Measurements from ENCODE around the gene ZEB2. TPM values are rescaled to one million over a fixed set of nuclear protein-coding genes. Genes with fewer than 3 reads are reported as not detected.

Gene ZEB2
- total RNA-seq, 5 donors from 2014 or later (not counting 1 experiment from before 2014, with no cell fraction given) = 8.9 to 106 (median 23.7) TPM

DNA sequence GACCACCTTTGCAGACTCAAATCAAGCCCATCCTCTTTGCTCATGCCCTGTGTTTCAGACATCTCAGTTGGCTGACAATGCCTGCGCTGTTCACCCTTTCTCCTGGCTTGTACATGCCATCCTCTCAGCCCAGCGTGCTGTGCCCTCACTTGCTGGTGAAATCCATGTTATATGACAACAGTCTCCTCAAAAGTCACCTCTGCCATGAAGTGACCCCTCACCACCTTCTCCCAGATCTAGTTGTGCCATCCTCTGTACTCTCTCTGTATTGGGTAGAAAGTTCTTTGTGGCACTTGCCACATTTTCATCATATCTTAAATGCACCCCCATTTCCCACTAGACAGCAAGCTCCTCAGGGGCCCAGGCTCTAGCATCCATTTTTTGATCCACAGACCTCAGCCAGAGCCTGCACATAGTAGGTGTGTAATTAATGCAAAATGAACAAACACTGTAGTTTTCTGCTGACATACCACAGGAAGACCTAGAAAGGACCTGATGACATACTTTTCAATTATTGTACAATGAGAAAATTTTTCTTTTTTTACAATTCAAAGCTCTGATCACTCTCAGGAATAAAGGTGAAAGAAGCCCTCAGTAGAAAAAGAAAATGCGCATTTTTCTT is 22.8 kb downstream of the ZEB2 start:
- Histone ChIP-seq H3K36me3 (ENCODE audit: control insufficient read depth in 2 of 2, extremely low read depth in 1 of 2, insufficient read depth in 1 of 2, low read length in 1 of 2) (no peaks in the 10 kb centered on the region), H3K4me1 (ENCODE audit: control insufficient read depth in 1 of 2, extremely low read depth in 1 of 2, insufficient read depth in 2 of 2, low read length in 2 of 2) (peaks cover 0 to 4% of the 10 kb centered on the region in 2 experiments), H3K4me3 (ENCODE audit: control insufficient read depth in 1 of 2, extremely low read depth in 1 of 2, low read length in 1 of 2) (no peak overlapping the region), H3K27ac (ENCODE audit: low read length) (no peak overlapping the region), H3K9me3 (no peaks in the 10 kb centered on the region), H3K27me3 (replicated peaks in 1 of 2; ENCODE audit: control insufficient read depth in 2 of 2, extremely low read depth in 1 of 2, insufficient read depth in 2 of 2, low read length in 1 of 2) (no peaks in the 10 kb centered on the region)
- POLR2A ChIA-PET = interaction anchor here in 1 of 2 donors (0.6 kb wide), 1 partner anchor 691 kb away, joined by 3 read pairs; no protein-coding TSS in a partner anchor
- no peak for DNase-seq
- Mint-ChIP-seq H3K9me3 (no peaks in the 10 kb centered on the region), H3K4me3 (no peak overlapping the region), H3K36me3 (no peaks in the 10 kb centered on the region), H3K27me3 (peaks cover 0 to 4% of the 10 kb centered on the region in 2 donors), H3K4me1 (peaks cover 0 to 28% (median 0%) of the 10 kb centered on the region in 3 donors), H3K27ac (no peak overlapping the region)
- CTCF ChIA-PET = no interaction called here
- ATAC-seq (replicated peaks in 1 of 4) = no peak
- WGBS (ENCODE audit: insufficient coverage) = 91% methylated on average over 2 of the region's 3 CpGs

DNA sequence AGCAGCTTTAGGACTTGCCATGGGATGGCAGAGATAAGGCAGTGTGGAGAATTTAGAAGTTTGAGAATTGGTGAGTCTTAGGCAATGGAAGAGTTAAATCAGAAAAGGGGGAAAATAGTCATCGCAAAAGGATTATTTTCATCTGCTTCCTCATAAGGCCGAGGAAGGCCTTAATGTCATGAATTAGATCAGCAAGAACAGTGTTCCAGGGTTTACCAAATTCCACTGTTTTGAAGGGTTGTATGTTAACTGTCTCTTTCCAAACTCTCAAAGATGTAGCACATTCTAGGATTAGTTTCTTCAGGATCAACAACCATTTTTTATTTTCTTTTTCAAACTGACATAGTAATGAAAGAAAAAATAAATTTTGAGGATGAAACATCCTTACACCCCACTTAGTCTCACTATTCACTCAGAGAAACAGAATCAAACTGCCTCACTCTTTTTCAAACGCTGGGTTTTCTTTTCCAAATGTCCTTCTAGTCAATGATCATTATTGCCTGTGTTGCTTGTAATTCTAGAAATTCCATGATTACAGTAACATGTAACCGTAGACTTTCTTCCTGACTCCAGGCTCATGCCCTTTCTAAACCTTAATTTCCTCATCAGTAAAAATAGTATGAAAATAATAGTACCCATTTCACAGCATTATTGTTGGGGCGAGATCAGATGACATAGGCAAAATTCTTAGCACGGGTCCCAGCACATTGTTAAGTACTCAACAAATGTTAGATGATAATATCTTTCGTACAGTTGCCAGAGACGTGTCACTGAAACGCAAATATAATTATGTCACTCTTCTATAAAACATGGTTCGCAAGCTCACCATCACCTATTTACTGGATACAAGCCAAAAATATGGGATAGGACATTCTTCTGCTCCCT is 23.6 kb downstream of the ZEB2 start:
- H3K9me3 Mint-ChIP-seq = no peaks in the 10 kb centered on the region
- H3K4me3 Mint-ChIP-seq = no peak overlapping the region
- no peaks in the 10 kb centered on the region for H3K36me3 Mint-ChIP-seq
- H3K9me3 ChIP-seq = no peaks in the 10 kb centered on the region
- DNase-seq (no peak), ATAC-seq (replicated peaks in 1 of 4) (no peak)
- H3K4me1 ChIP-seq (ENCODE audit: control insufficient read depth in 1 of 2, extremely low read depth in 1 of 2, insufficient read depth in 2 of 2, low read length in 2 of 2) = peaks cover 0 to 4% of the 10 kb centered on the region in 2 experiments
- CTCF ChIA-PET = no interaction called here
- H3K27me3 Mint-ChIP-seq = peaks cover 0 to 4% of the 10 kb centered on the region in 2 donors
- H3K36me3 ChIP-seq (ENCODE audit: control insufficient read depth in 2 of 2, extremely low read depth in 1 of 2, insufficient read depth in 1 of 2, low read length in 1 of 2) = no peaks in the 10 kb centered on the region
- H3K27ac Mint-ChIP-seq = peak overlapping the region in 1 of 2 donors; percentile 10
- POLR2A ChIA-PET = no interaction called here
- 100% methylated on average over 5 of the region's 10 CpGs for WGBS (ENCODE audit: insufficient coverage)
- H3K4me1 Mint-ChIP-seq = peaks cover 0 to 34% (median 0%) of the 10 kb centered on the region in 3 donors
- no peak overlapping the region for H3K4me3 ChIP-seq (ENCODE audit: control insufficient read depth in 1 of 2, extremely low read depth in 1 of 2, low read length in 1 of 2)
- peak overlapping the region; percentile 1 for H3K27ac ChIP-seq (ENCODE audit: low read length)
- no peaks in the 10 kb centered on the region for H3K27me3 ChIP-seq (replicated peaks in 1 of 2; ENCODE audit: control insufficient read depth in 2 of 2, extremely low read depth in 1 of 2, insufficient read depth in 2 of 2, low read length in 1 of 2)

DNA sequence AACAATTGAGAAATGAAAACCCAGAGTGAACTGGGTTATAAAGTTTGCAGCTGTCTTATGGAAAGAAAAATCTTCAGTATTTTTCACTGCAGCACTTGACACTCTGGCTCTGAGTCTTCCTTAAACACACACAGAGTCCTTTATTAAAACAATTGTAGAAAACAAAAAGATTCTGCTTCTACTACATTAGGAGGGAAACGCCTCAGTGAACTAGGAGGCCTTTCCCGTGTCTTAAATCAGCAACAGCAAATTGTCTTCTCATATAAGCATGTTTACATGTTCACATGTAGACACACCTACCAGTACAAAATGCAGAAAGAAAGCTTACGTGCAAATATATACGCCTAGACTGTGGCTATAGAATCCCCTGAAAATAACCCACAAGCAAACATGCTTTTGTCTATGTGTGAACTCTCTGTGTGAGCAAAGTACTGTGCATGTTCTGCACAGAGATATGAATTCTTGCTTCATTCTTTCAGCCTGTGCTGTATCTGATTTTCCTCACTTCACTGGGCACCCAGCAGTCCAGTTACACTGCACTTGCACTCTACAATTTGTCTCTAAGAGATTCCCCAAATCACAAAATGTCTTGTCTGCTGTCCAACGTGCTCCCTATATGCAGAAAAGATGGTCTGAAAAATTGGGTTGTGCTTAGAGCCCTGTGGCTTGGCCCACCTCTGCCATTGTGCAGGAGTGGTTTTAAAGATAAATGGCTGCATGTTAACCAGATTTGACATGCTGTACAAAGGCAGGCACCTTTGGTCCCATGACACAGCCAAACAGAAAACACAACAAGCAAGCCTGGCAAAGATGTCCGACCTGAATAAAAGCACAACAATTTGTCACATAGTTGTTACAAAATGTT is 24.5 kb downstream of the ZEB2 start:
- H3K4me3 Mint-ChIP-seq = no peak overlapping the region
- peak overlapping the region in 1 of 2 donors; percentile 7 for H3K27ac Mint-ChIP-seq
- ATAC-seq (replicated peaks in 1 of 4) (no peak), DNase-seq (no peak)
- H3K36me3 Mint-ChIP-seq = no peaks in the 10 kb centered on the region
- ChIA-PET CTCF (no interaction called here), POLR2A (interaction anchor here (0.5 to 0.7 kb wide), 2 partner anchors 17 to 137 kb away, joined by 3 to 5 read pairs; no protein-coding TSS in a partner anchor)
- WGBS (ENCODE audit: insufficient coverage) = no CpG with 5 or more reads among the region's 6 CpGs
- Histone ChIP-seq H3K36me3 (ENCODE audit: control insufficient read depth in 2 of 2, extremely low read depth in 1 of 2, insufficient read depth in 1 of 2, low read length in 1 of 2) (no peaks in the 10 kb centered on the region), H3K4me3 (ENCODE audit: control insufficient read depth in 1 of 2, extremely low read depth in 1 of 2, low read length in 1 of 2) (no peak overlapping the region), H3K27ac (ENCODE audit: low read length) (peak overlapping the region; percentile 1), H3K9me3 (no peaks in the 10 kb centered on the region), H3K27me3 (replicated peaks in 1 of 2; ENCODE audit: control insufficient read depth in 2 of 2, extremely low read depth in 1 of 2, insufficient read depth in 2 of 2, low read length in 1 of 2) (no peaks in the 10 kb centered on the region), H3K4me1 (ENCODE audit: control insufficient read depth in 1 of 2, extremely low read depth in 1 of 2, insufficient read depth in 2 of 2, low read length in 2 of 2) (peaks cover 0 to 10% of the 10 kb centered on the region in 2 experiments)
- no peaks in the 10 kb centered on the region for H3K9me3 Mint-ChIP-seq
- peaks cover 0 to 4% of the 10 kb centered on the region in 2 donors for H3K27me3 Mint-ChIP-seq
- H3K4me1 Mint-ChIP-seq = peaks cover 0 to 39% (median 2%) of the 10 kb centered on the region in 3 donors

DNA sequence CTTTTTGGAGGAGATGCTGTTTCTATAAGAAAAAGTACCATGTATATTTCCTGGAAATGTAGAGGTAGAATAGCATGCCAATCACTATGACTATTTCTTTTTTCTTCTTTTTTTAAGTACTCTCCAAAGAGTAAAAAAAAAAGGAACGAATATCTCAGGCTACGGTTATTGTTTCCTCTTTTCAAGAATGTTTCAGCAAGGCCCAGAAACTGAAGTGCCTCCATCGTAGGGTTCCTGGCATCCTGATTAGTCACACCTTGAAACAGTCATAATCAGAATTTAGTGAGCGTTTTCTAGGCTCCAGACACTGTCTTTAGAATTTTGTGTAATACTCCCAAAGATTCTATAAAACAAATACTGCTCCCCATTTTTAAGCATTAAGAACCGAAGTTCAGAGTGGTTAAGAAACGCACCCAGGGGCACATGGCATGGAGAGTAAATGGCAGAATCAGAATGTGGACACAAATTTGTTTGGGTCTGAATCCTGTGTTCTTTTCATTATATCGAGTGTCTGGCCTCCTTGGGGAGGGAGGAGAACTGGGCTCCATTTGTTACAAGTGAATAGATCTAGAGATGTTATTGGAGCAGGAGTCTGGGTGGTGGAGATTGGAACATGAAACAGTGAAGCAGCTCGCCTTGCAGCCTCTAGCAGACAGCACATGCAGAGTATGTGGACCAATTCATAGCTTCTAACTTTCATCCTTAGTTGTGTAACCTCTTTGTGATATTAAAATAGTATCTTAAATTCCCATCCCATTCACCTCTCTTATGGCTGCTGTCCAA is 26.7 kb downstream of the ZEB2 start:
- Mint-ChIP-seq H3K36me3 (no peaks in the 10 kb centered on the region), H3K27me3 (no peaks in the 10 kb centered on the region), H3K4me1 (peaks cover 0 to 48% (median 6%) of the 10 kb centered on the region in 3 donors), H3K9me3 (no peaks in the 10 kb centered on the region), H3K4me3 (no peak overlapping the region), H3K27ac (no peak overlapping the region)
- Histone ChIP-seq H3K4me1 (ENCODE audit: control insufficient read depth in 1 of 2, extremely low read depth in 1 of 2, insufficient read depth in 2 of 2, low read length in 2 of 2) (peaks cover 0 to 17% of the 10 kb centered on the region in 2 experiments), H3K27ac (ENCODE audit: low read length) (no peak overlapping the region), H3K27me3 (replicated peaks in 1 of 2; ENCODE audit: control insufficient read depth in 2 of 2, extremely low read depth in 1 of 2, insufficient read depth in 2 of 2, low read length in 1 of 2) (no peaks in the 10 kb centered on the region), H3K9me3 (no peaks in the 10 kb centered on the region), H3K36me3 (ENCODE audit: control insufficient read depth in 2 of 2, extremely low read depth in 1 of 2, insufficient read depth in 1 of 2, low read length in 1 of 2) (no peaks in the 10 kb centered on the region), H3K4me3 (ENCODE audit: control insufficient read depth in 1 of 2, extremely low read depth in 1 of 2, low read length in 1 of 2) (no peak overlapping the region)
- DNase-seq (no peak), ATAC-seq (replicated peaks in 1 of 4) (no peak)
- ChIA-PET POLR2A (interaction anchor here (0.6 kb wide), 2 partner anchors 33 to 111 kb away, joined by 3 to 5 read pairs; no protein-coding TSS in a partner anchor), CTCF (interaction anchor here in 1 of 2 donors (0.6 kb wide), 1 partner anchor 10 kb away, joined by 4 read pairs; no protein-coding TSS in a partner anchor)
- WGBS (ENCODE audit: insufficient coverage) = 49% methylated on average over 6 of the region's 8 CpGs

DNA sequence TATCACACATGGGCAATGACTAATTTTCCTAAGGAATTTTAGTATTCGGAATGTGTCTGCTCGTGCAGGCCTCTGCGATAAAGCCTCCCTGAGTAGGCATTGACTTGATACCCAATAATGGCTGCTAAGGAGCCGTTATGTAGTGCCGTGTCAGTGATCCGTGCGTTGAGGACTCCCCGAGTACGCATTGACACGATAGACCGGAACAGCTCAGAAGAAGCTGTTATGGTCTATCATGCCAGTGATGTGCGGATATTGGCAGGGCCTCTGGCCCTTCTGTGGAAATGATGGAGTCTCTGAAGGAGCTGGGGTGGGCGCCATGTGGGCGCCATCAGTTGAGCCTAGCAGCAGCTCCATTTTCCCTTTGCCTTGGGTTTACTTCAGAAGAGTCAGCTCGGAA is 29.1 kb downstream of the ZEB2 start:
- ATAC-seq (replicated peaks in 1 of 4) = no peak
- Mint-ChIP-seq H3K27me3 (no peaks in the 10 kb centered on the region), H3K27ac (peak overlapping the region in 1 of 2 donors; percentile 11), H3K4me3 (no peak overlapping the region), H3K9me3 (no peaks in the 10 kb centered on the region), H3K4me1 (peaks cover 0 to 46% (median 6%) of the 10 kb centered on the region in 3 donors), H3K36me3 (no peaks in the 10 kb centered on the region)
- Histone ChIP-seq H3K27me3 (replicated peaks in 1 of 2; ENCODE audit: control insufficient read depth in 2 of 2, extremely low read depth in 1 of 2, insufficient read depth in 2 of 2, low read length in 1 of 2) (no peaks in the 10 kb centered on the region), H3K9me3 (no peaks in the 10 kb centered on the region), H3K36me3 (ENCODE audit: control insufficient read depth in 2 of 2, extremely low read depth in 1 of 2, insufficient read depth in 1 of 2, low read length in 1 of 2) (no peaks in the 10 kb centered on the region), H3K27ac (ENCODE audit: low read length) (peak overlapping the region; percentile 43), H3K4me3 (ENCODE audit: control insufficient read depth in 1 of 2, extremely low read depth in 1 of 2, low read length in 1 of 2) (no peak overlapping the region), H3K4me1 (ENCODE audit: control insufficient read depth in 1 of 2, extremely low read depth in 1 of 2, insufficient read depth in 2 of 2, low read length in 2 of 2) (peaks cover 0 to 17% of the 10 kb centered on the region in 2 experiments)
- no peak for DNase-seq
- 94% methylated on average over 12 of the region's 15 CpGs for WGBS (ENCODE audit: insufficient coverage)
- ChIA-PET CTCF (no interaction called here), POLR2A (interaction anchor here in 1 of 2 donors (0.6 to 0.7 kb wide), 3 partner anchors 13 to 85 kb away, joined by 4 to 5 read pairs (median 4); no protein-coding TSS in a partner anchor)

All from T-cell (primary cell).